ENCODE results near the gene NET1. TPM values are rescaled to one million over a fixed set of nuclear protein-coding genes. Genes with fewer than 3 reads are reported as not detected.

Gene NET1
- total and polyA plus RNA-seq, 2 donors (not counting 3 experiments of a cell fraction or from before 2014, with no cell fraction given), result 14.4 to 46.3 TPM

DNA sequence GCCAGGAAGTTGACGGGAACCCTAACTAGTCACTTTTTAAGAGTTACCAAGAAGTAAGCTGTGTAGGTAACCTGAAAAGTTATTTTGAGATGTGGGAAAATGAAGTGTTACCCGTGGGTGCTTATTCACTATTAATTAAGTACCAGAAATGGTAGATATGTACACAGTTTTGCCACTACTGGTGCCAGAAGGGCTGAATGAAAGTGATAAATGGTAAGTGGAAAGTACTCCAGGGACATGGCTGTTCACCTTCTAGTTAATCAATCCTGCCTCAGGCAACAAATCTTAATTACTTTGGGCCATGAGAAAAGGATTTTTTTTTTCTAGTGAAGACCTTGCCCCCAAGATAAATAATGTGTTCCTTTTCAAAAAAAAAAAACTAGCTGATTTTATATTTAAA lies 15.8 kb downstream of the NET1 start:
- no TSS peak for BruUV-seq (replicated peaks)
- Histone ChIP-seq H3K4me1 (ENCODE audit: control insufficient read depth, extremely low read depth, insufficient read depth, low read length) (peaks cover 14% of the 10 kb centered on the region), H3K36me3 (ENCODE audit: control insufficient read depth in 2 of 2, extremely low read depth in 1 of 2, insufficient read depth in 2 of 2, low read length in 2 of 2) (no peaks in the 10 kb centered on the region), H3K79me2 (ENCODE audit: control insufficient read depth, insufficient read depth, low read length) (peaks cover 43% of the 10 kb centered on the region), H2AFZ (ENCODE audit: low read depth, low read length) (no peak overlapping the region), H3K27ac (ENCODE audit: insufficient read depth, low read depth, low read length) (peak overlapping the region; percentile 26), H3K4me2 (ENCODE audit: insufficient read depth, low read length) (no peak overlapping the region), H4K20me1 (replicated peaks; ENCODE audit: control insufficient read depth, extremely low read depth, insufficient read depth, low read length) (no peaks in the 10 kb centered on the region), H3K27me3 (ENCODE audit: control insufficient read depth in 2 of 2, insufficient read depth in 2 of 2, low read length in 2 of 2) (no peaks in the 10 kb centered on the region), H3K9me3 (replicated peaks; ENCODE audit: control insufficient read depth, insufficient read depth, low read length) (no peaks in the 10 kb centered on the region), H3K9ac (replicated peaks; ENCODE audit: extremely low read depth, insufficient read depth, low read length) (peak overlapping the region; percentile 0), H3K9me1 (replicated peaks; ENCODE audit: control insufficient read depth, extremely low read depth, insufficient read depth, low read length) (no peaks in the 10 kb centered on the region), H3K4me3 (replicated peaks in 1 of 3; ENCODE audit: insufficient read depth in 1 of 3, low read depth in 1 of 3, low read length in 3 of 3) (no peak overlapping the region)
- peak; percentile 1 for DNase-seq (ENCODE audit: low read depth, low spot score)
- TF ChIP-seq EZH2 (IDR thresholded peaks at IDR 0.05; ENCODE audit: borderline replicate concordance, low read depth, low read length, severe bottlenecking) (no peak), MAX (IDR thresholded peaks at IDR 0.05; ENCODE audit: insufficient read depth, insufficient read length) (no peak), GATA2 (IDR thresholded peaks at IDR 0.05; ENCODE audit: insufficient read depth, insufficient read length, low read depth, low read length) (no peak), JUN (IDR thresholded peaks at IDR 0.05; ENCODE audit: borderline replicate concordance, insufficient read depth, insufficient read length, low read depth) (no peak), POLR2A (IDR thresholded peaks at IDR 0.05; ENCODE audit: low read depth, low read length) (no peak), FOS (IDR thresholded peaks at IDR 0.05; ENCODE audit: borderline replicate concordance, insufficient read depth, low read length) (no peak), MYC (IDR thresholded peaks at IDR 0.05; ENCODE audit: low read depth, low read length) (no peak), CTCF (IDR thresholded peaks at IDR 0.05; ENCODE audit: extremely low read depth in 1 of 2, insufficient read depth in 1 of 2, low read depth in 1 of 2, low read length in 2 of 2) (no peak)
- ChIA-PET POLR2A (interaction anchor here (0.7 to 1.1 kb wide), 2 partner anchors 18 to 387 kb away, joined by 3 to 8 read pairs; no protein-coding TSS in a partner anchor), CTCF (interaction anchor here (0.6 to 3.1 kb wide), 9 partner anchors 13 to 613 kb away, joined by 3 to 20 read pairs (median 3); partner anchors contain the start of gene AKR1E2)
- dilution Hi-C loops (cut with MboI; ENCODE audit: extremely low pct_ligation_motif_present, low sequenced_read_pairs) (no loop called here), intact Hi-C loops (cut with micrococcal nuclease) (no loop called here)
- no peak for FAIRE-seq
